Nucleus accumbens (tissue), 56 donors: Measurements from ENCODE around the gene MLF2.

Experiments used
- DNase-seq, 56 donors: peaks; one replicate each; lab custom pipeline; 2025; lab: John Stamatoyannopoulos, UW

Gene MLF2

GRCh38 chr12:6778574-6779550 is 25.9 kb upstream of the MLF2 start:
- DNase-seq: peak; percentile 49 to 95 (median 83)

- DNase-seq: peak in 15 of 56 donors; percentile 14 to 58 (median 26)
Observed at GRCh38 chr12:6778217-6778573, 25.3 kb upstream of the MLF2 start.

DNA sequence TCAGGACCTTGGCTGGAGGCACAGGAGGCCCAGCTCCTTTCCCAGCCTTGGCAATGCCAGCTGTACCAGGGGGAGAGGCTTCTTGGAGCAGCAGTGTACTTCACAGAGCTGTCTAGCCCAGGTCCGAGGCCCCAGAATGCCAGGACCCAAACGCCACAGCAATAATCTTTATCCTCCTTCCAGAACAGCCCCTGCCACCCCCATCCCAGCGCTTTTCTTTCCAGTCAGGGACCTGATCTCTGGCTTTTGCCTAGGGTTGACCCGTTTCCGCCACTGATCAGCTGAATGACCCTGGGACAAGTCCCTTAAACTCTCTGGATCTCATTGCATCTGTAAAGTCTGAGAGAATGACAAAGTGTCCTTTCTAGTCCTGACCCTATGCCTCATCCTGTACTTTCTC is 24.4 kb upstream of the MLF2 start:
- DNase-seq: no peak

DNA sequence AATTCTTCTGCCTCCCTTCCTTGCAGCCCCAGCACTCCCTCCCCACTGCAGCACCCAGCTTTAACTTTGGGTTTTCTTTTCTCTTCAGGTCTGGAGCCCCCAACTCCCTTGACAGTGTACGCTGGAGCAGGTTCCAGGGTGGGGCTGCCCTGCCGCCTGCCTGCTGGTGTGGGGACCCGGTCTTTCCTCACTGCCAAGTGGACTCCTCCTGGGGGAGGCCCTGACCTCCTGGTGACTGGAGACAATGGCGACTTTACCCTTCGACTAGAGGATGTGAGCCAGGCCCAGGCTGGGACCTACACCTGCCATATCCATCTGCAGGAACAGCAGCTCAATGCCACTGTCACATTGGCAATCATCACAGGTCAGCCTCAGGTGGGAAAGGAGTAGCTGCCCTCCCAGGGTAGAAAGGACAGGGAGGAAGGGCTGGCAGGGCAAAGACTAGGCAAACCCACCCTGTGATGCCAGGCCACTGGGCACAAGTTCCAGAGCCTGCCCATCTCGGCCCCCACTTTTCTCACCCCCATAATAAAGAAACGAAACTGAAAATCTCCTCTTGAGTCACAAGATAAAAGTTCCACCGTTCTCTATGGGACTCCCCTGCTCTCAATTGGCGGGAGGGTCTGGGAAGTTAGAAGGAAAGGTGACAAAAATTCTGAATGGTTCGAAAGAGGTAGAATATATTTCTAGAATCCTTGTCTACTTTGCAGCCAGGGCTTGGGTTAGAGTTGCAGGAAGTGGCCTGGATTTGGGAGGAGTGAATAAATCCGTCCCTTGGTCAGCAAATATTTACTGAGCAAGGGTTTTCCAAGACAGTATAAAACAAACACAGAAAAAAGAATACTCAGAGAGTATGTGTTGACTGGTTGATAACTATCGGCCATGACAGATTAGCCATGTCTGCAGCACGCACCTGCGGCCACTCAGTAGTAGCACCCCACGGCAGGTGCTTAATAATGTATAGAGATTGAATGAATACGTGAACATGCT is 22.5 kb upstream of the MLF2 start:
- no peak for DNase-seq

- DNase-seq: no peak
Observed at GRCh38 chr12:6774499-6775062, 21.6 kb upstream of the MLF2 start.

DNA sequence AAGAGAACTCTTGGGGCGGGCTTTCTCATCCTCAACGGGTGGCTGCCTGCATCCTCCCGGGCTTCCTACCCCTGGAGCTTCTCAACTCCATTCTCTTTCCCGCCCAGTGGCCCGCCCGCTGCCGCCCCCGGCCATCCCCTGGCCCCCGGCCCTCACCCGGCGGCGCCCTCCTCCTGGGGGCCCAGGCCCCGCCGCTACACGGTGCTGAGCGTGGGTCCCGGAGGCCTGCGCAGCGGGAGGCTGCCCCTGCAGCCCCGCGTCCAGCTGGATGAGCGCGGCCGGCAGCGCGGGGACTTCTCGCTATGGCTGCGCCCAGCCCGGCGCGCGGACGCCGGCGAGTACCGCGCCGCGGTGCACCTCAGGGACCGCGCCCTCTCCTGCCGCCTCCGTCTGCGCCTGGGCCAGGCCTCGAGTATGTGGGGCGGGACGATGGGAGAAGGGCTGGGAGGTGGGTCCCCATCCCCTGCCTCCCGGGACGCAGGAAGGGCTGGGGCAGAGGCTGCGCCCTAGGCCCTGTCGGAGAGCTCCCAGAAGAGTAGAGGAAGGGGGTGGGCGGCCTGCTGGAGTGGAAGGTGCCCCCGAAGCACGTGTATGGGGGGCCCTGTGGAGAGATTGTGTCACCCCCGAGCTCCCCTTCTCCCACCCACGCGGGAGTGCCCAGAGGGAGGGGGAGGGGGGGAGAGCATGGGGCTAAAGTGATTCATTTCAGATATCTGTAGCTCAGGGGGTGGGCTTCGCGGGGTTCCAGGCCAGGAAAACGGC is 20.8 kb upstream of the MLF2 start:
- no peak for DNase-seq

- no peak for DNase-seq
Observed at GRCh38 chr12:6772726-6773589, 20.0 kb upstream of the MLF2 start.

DNA sequence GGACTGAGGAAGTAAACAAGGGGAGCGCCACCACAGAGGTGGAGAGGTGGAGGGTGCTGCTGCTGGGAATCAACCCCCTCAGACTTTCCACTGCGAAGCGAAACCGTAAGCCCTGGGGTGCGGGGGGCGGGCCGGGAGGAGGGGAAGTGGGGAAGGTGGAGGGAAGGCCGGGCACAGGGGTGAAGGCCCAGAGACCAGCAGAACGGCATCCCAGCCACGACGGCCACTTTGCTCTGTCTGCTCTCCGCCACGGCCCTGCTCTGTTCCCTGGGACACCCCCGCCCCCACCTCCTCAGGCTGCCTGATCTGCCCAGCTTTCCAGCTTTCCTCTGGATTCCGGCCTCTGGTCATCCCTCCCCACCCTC is 19.4 kb upstream of the MLF2 start, which contains the start of gene LAG3:
Gene LAG3 (plus strand): TSS at position 190 of the 365 bp plus-strand sequence. CDS start 333 bp downstream, outside the sequence.
- DNase-seq: no peak

DNA sequence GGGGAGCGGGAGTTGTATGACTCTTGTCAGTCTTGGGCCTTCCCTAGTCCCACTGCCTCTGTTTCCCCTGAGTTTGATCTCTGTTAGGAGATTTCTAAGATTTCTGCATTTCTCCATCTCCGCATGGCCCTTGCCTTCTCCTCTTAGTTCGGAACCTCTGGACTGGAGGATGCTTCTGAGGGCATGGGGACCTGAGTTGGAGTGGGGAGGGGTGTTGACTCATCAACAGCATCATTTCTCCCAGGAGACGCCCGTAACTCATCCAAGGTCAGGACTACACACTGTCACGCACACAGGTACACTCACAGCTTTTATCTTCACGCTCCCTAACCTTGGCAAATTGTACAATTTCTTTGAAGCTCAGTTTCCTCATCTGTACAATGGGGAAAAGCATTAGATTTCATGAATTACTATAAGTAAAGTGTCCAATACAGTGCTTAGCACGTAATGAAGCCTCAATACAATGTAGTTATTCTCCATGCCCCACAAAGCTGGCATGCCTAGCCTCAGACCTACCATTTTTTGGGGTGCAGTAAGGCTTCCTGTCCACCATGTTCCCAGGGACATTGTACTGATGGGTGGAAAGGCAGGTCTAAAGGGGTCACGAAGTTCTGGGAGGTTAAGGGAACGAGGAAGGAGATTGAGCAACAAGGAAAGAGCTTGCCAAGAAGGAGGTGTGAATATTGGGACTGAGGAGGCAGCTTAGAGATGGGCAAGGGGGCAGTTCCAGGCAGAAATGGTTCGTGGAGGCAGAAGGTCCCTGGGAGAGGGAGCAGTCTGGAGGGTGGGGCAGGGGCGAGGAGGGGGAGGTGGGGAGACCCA is 18.8 kb upstream of the MLF2 start:
- DNase-seq: no peak

DNA sequence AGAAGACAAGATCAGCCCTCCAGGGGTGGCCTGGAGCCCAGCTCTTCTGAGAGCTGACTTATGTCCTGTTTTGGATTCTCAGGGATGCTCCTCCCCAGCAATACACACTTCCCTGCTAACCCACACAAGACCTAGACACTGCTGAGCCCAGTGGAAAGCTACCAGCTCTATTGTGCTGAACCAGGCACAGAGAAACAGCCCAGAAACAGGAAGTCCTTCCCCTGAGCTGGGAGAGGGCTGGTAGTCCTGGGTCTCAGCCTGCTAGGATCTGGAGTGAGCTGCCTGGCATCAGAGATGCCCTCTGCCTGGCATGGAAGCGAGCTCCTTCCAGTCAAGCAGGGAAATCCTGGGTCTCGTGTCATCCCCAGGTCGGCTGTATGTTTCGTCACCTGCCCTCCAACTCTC is 18.2 kb upstream of the MLF2 start:
- DNase-seq: peak in 5 of 56 donors; percentile 10 to 35 (median 16)

GRCh38 chr12:6770600-6770999 is 17.7 kb upstream of the MLF2 start:
- DNase-seq: no peak

DNA sequence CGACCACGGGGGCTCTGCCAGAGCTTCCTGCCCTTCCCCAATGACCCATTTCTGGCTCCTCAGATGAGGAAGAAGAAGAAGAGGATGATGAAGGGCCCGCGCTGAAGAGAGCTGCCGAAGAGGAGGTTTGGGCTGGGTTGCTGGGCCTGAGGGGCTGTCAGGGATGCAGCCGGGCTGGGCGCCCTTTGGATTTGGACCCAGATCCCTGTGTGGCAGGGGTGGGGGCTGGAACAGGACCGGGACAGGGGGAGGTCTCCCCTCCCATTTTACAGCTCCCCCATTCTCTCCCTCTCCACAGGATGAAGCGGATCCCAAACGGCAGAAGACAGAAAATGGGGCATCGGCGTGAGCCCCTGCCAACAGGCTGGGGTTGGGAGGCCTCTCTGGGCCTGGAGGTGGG is 17.2 kb upstream of the MLF2 start:
- DNase-seq: no peak

- no peak for DNase-seq
Observed at GRCh38 chr12:6769666-6770065, 16.7 kb upstream of the MLF2 start.

DNA sequence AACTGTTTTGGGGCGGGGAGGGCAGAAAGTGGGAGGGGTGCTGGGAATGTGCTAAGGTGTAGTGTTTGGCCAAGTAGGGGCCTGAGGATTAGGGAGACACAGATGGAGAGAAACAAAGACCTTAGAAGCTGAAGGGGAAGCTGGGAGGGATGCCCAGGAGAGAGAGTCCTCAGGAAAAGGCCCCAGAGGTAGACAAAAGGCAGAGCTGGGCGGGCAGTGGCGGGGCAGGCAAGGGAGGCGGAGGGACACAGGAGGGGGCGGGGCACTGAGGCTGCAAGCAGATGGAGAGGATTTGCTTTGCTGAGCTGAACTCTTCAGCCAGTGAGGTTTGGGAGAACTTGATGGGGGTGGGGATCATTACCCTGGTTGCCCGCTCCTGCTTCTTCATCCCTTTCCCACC is 16.0 kb upstream of the MLF2 start:
- peak in 1 of 56 donors; percentile 15 for DNase-seq

GRCh38 chr12:6768437-6768914 is 15.5 kb upstream of the MLF2 start:
- DNase-seq: no peak

DNA sequence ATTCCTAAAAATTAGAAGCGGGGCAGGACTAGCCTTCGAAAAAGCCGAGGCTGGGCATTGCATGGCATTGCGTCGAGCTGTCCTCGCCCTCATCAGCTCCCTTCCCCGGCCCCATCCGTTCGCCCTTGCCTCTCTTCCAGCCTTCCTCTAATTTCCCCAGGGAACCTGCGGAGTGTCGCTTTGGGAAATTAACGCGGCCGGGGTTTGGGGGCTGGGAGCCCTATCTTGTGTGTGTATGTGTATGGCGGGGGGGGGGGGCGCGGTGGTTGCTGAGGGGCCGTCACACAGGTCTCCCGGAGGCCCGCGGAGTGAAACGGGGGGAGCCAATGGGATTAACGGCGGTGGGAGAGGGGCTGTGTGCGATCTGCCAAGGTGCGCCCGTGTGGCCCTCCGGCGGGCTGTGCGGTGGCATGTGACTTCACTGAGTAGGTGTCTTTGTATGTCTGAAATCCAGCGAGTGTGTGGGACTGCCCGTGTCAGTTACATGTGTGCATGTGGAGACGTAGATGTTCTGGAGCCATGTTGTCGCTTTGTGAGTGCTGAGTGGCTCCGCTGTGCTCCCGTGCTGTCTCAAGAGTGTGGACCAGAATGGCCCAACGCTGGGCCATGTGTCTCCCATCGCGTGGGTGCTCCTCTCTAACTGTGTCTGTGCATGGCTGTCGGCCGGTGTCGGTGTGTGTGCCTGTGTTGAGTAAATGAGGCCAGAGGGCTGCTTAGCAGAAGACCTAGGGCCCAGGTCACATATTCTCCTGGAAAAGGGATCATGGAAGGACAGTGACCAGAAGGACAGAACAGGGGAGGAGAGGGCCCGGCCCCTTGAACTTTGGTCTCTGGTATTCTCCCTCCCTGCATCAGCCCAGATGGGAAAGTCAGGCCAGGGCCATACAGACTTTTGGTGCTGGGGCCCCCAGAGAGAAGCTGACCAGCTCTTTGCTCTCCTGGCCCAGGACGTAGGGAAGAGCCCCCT is 14.7 kb upstream of the MLF2 start:
- peak in 35 of 56 donors; percentile 22 to 83 (median 46) for DNase-seq
